Activated CD8-positive, alpha-beta T cell treated with anti-CD3 and anti-CD28 coated beads for 36 hours (primary cell): ENCODE measurements around the gene PEPD. TPM values are rescaled to one million over a fixed set of nuclear protein-coding genes. Genes with fewer than 3 reads are reported as not detected.
"Not testable (repeated sequence)": the region's sequence is repeated elsewhere in the genome, so short reads cannot be mapped to it uniquely, and the experiment has no call there.

ENCODE experiments used
- ATAC-seq: fragments of 200-7000 bp; cut with Tn5 transposase; one replicate; pipeline ENCODE4 v1.10.0; 2021; ENCODE audit warnings: mild to moderate bottlenecking, moderate library complexity
- CTCF ChIA-PET: fragments of 350-600 bp; sonication (Branson Sonifier 250); formaldehyde crosslinking; loops from one replicate; lab custom pipeline; 2021; ENCODE audit warnings: antibody characterized with exemption; lab: Charles Lee
- POLR2A ChIA-PET: fragments of 350-600 bp; sonication (Branson Sonifier 250); formaldehyde crosslinking; loops from one replicate; lab custom pipeline; 2021; ENCODE audit warnings: antibody characterized with exemption; lab: Charles Lee
- DNase-seq: peaks from one replicate; pipeline ENCODE4 v3.0.0-alpha.2; 2020
- H3K27ac Mint-ChIP-seq: one replicate; pipeline ENCODE4 v1.8.0; 2021; ENCODE audit warnings: mild to moderate bottlenecking, mixed read lengths
- H3K27me3 Mint-ChIP-seq: one replicate; pipeline ENCODE4 v1.8.0; 2021; ENCODE audit warnings: mixed read lengths
- H3K36me3 Mint-ChIP-seq: one replicate; pipeline ENCODE4 v1.8.0; 2021; ENCODE audit warnings: low read depth, mixed read lengths
- H3K4me1 Mint-ChIP-seq: one replicate; pipeline ENCODE4 v1.8.0; 2021; ENCODE audit warnings: low read depth, mixed read lengths
- H3K4me3 Mint-ChIP-seq: one replicate; pipeline ENCODE4 v1.8.0; 2021; ENCODE audit warnings: mild to moderate bottlenecking, moderate library complexity, mixed read lengths
- H3K9me3 Mint-ChIP-seq: one replicate; pipeline ENCODE4 v1.8.0; 2021; ENCODE audit warnings: mixed read lengths
- intact Hi-C: fragments of 100-400 bp; cut with micrococcal nuclease; formaldehyde crosslinking; loops from one replicate; pipeline ENCODE4 v1.10.0; 2022
- total RNA-seq, 2 experiments: library from RNA; stranded (reverse); gene quantifications; one replicate each; pipeline ENCODE4 v1.2.3, GENCODE V29; 2021
- TF ChIP-seq, protein P1 (sequence below): fragments of 200-600 bp; IDR thresholded peaks from one replicate; pipeline ENCODE4 v1.8.0; 2022; ENCODE audit warnings: antibody characterized with exemption, mild to moderate bottlenecking

PEPD gene
- total RNA-seq = 10 to 100 TPM; 32.6 to 34.6 TPM

- peaks cover 18% of the 10 kb centered on the region for H3K4me1 Mint-ChIP-seq
- DNase-seq (peak; percentile 92), ATAC-seq (peak; percentile 99)
- no peaks in the 10 kb centered on the region for H3K27me3 Mint-ChIP-seq
- H3K4me3 Mint-ChIP-seq = peak within 1 kb of the TSS; percentile 94
- TF ChIP-seq, protein P1, sequence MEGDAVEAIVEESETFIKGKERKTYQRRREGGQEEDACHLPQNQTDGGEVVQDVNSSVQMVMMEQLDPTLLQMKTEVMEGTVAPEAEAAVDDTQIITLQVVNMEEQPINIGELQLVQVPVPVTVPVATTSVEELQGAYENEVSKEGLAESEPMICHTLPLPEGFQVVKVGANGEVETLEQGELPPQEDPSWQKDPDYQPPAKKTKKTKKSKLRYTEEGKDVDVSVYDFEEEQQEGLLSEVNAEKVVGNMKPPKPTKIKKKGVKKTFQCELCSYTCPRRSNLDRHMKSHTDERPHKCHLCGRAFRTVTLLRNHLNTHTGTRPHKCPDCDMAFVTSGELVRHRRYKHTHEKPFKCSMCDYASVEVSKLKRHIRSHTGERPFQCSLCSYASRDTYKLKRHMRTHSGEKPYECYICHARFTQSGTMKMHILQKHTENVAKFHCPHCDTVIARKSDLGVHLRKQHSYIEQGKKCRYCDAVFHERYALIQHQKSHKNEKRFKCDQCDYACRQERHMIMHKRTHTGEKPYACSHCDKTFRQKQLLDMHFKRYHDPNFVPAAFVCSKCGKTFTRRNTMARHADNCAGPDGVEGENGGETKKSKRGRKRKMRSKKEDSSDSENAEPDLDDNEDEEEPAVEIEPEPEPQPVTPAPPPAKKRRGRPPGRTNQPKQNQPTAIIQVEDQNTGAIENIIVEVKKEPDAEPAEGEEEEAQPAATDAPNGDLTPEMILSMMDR = no peak
- H3K27ac Mint-ChIP-seq = peak within 1 kb of the TSS; percentile 78
- intact Hi-C loops = no loop called here
- ChIA-PET POLR2A (interaction anchor here (0.6 to 2.1 kb wide), 4 partner anchors 11 to 589 kb away, joined by 3 to 8 read pairs (median 4); no protein-coding TSS in a partner anchor), CTCF (interaction anchor here (1.0 kb wide), 1 partner anchor 91 kb away, joined by 4 read pairs; no protein-coding TSS in a partner anchor)
- H3K9me3 Mint-ChIP-seq = no peaks in the 10 kb centered on the region
- no peaks in the 10 kb centered on the region for H3K36me3 Mint-ChIP-seq
Observed at GRCh38 chr19:33521480-33522370, at the start of gene PEPD. TSS of gene PEPD (minus strand) at chr19:33521791. CDS start at chr19:33521760, 31 bp downstream.

GRCh38 chr19:33569821-33570220, 48.2 kb upstream of the PEPD start:
- H3K4me1 Mint-ChIP-seq = no peaks in the 10 kb centered on the region
- intact Hi-C loops = no loop called here
- H3K27ac Mint-ChIP-seq = no peak overlapping the region
- ATAC-seq = no peak
- TF ChIP-seq, protein P1 = no peak
- no peak overlapping the region for H3K4me3 Mint-ChIP-seq
- CTCF ChIA-PET = no interaction called here
- peaks cover 35% of the 10 kb centered on the region for H3K27me3 Mint-ChIP-seq
- POLR2A ChIA-PET = no interaction called here
- H3K36me3 Mint-ChIP-seq = peaks cover 2% of the 10 kb centered on the region
- DNase-seq = no peak
- H3K9me3 Mint-ChIP-seq = peaks cover 11% of the 10 kb centered on the region

DNA sequence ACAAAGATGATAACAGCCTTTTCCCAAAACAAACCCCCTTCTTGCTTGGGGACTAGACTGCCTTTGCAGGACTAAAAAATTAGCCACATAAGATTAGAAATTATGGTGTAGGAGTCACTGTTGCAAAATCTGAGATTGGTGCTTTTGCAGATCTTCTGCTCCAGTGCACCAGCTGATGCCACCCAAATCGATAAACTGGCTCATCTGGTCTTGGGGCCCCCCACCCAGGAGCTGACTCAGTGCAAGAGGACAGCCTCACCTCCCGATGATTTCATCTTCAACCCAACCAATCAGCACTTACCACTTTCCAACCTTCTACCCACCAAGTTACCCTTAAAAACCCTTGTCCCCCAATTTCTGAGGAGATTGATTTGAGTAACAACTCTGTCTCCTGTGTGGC, 47.1 kb upstream of the PEPD start:
- TF ChIP-seq, protein P1 = no peak
- no peak for DNase-seq
- Mint-ChIP-seq H3K27me3 (peaks cover 37% of the 10 kb centered on the region), H3K27ac (no peak overlapping the region), H3K36me3 (no peaks in the 10 kb centered on the region), H3K4me3 (no peak overlapping the region), H3K4me1 (no peaks in the 10 kb centered on the region), H3K9me3 (peaks cover 2% of the 10 kb centered on the region)
- no peak for ATAC-seq
- POLR2A ChIA-PET = no interaction called here
- intact Hi-C loops = no loop called here
- CTCF ChIA-PET = no interaction called here

GRCh38 chr19:33564836-33565338, 43.3 kb upstream of the PEPD start:
- peaks cover 21% of the 10 kb centered on the region for H3K27me3 Mint-ChIP-seq
- no peaks in the 10 kb centered on the region for H3K9me3 Mint-ChIP-seq
- intact Hi-C loops = no loop called here
- ChIA-PET POLR2A (no interaction called here), CTCF (no interaction called here)
- TF ChIP-seq, protein P1 = no peak
- no peak overlapping the region for H3K27ac Mint-ChIP-seq
- DNase-seq (no peak), ATAC-seq (no peak)
- no peak overlapping the region for H3K4me3 Mint-ChIP-seq
- no peaks in the 10 kb centered on the region for H3K4me1 Mint-ChIP-seq
- H3K36me3 Mint-ChIP-seq = no peaks in the 10 kb centered on the region

DNA sequence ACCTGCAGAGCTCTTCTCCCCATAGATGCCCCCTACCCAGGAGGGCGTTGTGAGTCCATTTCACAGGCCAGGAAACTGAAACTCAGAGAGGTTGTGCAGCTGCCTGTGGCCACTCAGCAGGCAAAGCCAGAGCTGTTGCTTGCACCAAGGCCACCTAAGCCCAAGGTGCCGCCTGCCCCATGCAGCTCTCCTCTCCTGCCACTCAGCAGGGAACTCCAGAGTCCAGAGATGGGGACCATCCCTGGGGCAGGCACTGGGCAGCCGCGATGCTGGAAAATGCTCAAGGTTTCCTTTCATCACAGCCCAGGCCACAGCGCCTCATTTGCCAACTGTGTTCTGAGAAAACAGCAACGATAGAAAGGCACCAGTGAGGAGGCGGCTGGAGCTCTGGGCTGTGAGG, 41.0 kb upstream of the PEPD start:
- H3K9me3 Mint-ChIP-seq = no peaks in the 10 kb centered on the region
- no peaks in the 10 kb centered on the region for H3K4me1 Mint-ChIP-seq
- TF ChIP-seq, protein P1 = no peak
- CTCF ChIA-PET = no interaction called here
- H3K36me3 Mint-ChIP-seq = no peaks in the 10 kb centered on the region
- intact Hi-C loops = no loop called here
- POLR2A ChIA-PET = no interaction called here
- H3K27ac Mint-ChIP-seq = no peak overlapping the region
- peaks cover 8% of the 10 kb centered on the region for H3K27me3 Mint-ChIP-seq
- no peak overlapping the region for H3K4me3 Mint-ChIP-seq
- ATAC-seq (no peak), DNase-seq (no peak)

- H3K9me3 Mint-ChIP-seq, H3K36me3 Mint-ChIP-seq, CTCF ChIA-PET, POLR2A ChIA-PET, intact Hi-C loops, H3K27ac Mint-ChIP-seq, H3K4me3 Mint-ChIP-seq, ATAC-seq, H3K27me3 Mint-ChIP-seq, DNase-seq, H3K4me1 Mint-ChIP-seq: not testable (repeated sequence)
Observed at GRCh38 chr19:33561666-33562065, 40.1 kb upstream of the PEPD start.
